Measurements from ENCODE around the gene TM4SF1.

TM4SF1 gene

DNA sequence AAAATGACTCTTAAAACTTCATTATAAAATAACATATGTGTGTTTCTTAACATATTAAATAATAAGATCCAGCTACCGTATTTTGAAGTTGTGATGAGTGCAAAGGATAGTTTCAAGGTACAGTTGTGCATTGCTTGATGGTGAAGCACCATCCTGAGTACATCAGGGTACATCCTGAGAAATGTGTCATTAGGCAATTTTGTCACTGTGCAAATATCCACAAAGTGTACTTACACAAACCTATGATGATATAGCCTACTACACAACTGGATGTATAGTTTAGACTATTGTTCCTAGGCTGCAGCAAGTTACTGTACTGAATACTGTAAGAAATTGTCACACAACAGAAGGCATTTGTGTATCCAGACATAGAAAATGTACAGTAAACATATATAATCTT is 20.8 kb upstream of the TM4SF1 start:
- no peak overlapping the region for H3K4me3 ChIP-seq (ENCODE audit: control insufficient read depth, low read depth, low read length)
- TF ChIP-seq, protein P1, sequence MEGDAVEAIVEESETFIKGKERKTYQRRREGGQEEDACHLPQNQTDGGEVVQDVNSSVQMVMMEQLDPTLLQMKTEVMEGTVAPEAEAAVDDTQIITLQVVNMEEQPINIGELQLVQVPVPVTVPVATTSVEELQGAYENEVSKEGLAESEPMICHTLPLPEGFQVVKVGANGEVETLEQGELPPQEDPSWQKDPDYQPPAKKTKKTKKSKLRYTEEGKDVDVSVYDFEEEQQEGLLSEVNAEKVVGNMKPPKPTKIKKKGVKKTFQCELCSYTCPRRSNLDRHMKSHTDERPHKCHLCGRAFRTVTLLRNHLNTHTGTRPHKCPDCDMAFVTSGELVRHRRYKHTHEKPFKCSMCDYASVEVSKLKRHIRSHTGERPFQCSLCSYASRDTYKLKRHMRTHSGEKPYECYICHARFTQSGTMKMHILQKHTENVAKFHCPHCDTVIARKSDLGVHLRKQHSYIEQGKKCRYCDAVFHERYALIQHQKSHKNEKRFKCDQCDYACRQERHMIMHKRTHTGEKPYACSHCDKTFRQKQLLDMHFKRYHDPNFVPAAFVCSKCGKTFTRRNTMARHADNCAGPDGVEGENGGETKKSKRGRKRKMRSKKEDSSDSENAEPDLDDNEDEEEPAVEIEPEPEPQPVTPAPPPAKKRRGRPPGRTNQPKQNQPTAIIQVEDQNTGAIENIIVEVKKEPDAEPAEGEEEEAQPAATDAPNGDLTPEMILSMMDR (conservative IDR thresholded peaks at IDR 0.05; ENCODE audit: control insufficient read depth, insufficient read depth, low read depth, low read length): no peak
- no peak for DNase-seq (ENCODE audit: low read depth)

DNA sequence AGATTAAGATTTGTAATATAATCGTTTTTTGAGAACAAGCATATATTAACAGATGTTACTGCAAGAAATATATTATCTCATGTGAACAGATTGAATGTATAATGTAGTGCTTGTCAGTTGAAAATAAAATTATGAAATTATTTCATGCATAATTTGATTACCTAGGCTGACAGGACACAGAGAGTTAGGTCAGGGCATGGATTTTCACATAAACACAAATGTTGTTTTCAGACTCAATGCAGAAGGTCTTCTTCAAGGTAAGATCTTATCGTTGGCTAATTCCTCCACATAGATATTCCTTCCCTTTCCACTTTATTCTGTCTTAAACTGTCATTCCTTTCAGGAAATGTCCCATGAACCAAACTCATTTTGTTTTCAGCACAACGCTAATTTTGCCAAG is 20.1 kb upstream of the TM4SF1 start:
- no peak overlapping the region for H3K4me3 ChIP-seq (ENCODE audit: control insufficient read depth, low read depth, low read length)
- no peak for DNase-seq (ENCODE audit: low read depth)
- TF ChIP-seq, protein P1 (conservative IDR thresholded peaks at IDR 0.05; ENCODE audit: control insufficient read depth, insufficient read depth, low read depth, low read length): no peak

DNA sequence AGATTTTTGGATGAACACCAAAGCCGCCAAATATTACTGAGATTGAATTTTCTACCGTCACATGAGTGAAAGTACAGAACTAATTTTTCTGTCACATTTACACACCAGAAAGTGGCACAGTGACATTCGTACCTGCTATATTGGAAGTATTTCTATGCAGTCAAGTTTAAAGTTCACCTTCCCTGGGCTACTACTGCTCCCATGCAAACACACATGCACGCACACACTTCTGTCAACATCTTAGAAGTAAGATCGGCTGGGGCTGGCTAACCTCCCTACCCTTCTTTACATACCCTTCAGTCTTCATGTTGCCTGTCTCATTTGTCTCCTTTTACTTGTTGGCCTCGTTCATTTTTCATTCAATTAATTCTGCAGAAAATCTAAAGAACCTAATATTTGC is 19.0 kb upstream of the TM4SF1 start:
- H3K4me3 ChIP-seq (ENCODE audit: control insufficient read depth, low read depth, low read length): no peak overlapping the region
- no peak for DNase-seq (ENCODE audit: low read depth)
- TF ChIP-seq, protein P1 (conservative IDR thresholded peaks at IDR 0.05; ENCODE audit: control insufficient read depth, insufficient read depth, low read depth, low read length): no peak

DNA sequence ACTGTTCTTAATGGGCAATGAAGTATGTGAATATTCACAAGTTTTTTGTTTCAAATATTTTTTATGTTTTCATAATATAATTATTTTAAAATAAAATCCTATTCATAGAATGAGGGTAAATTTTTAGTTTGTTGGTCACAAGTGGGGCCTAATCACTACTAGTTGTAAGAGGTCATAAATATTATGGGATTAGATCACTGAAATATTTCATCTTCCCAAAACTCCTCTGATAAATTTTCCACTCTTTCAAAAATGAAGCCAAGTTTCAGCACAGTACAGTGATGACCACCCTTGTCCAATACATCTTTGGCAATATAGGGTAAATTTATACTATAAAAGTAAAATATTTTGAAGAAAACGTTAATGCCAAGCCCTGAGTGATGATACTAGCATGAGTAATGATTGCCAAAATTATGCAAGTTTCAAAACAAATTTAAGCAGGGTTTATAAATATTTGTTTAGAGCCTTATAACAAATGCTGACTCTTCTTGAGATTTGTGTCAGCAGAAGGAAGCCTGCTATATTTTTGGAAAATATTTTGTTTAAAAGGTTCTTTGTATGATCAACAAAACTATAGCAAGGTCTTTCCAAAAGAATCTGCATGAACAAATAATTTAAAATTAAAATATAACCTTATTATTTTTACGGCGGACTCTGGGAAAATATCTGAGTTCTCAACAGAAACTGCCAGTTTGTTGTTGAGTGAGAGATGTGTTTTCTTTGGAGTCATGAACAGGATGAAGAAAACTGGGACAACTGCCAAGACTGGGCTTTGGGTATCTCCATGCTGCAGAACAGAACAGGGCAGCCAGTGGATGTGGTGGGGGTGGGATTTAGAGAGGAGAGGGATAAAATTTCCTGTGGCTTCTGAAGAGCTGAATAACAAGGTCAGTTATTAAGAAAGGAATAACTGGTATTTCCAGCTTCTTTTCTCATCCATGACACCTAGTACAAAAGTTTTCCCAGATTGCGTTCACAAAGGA is 17.9 kb upstream of the TM4SF1 start:
- peak; percentile 57 for DNase-seq (ENCODE audit: low read depth)
- H3K4me3 ChIP-seq (ENCODE audit: control insufficient read depth, low read depth, low read length): no peak overlapping the region
- TF ChIP-seq, protein P1 (conservative IDR thresholded peaks at IDR 0.05; ENCODE audit: control insufficient read depth, insufficient read depth, low read depth, low read length): no peak

DNA sequence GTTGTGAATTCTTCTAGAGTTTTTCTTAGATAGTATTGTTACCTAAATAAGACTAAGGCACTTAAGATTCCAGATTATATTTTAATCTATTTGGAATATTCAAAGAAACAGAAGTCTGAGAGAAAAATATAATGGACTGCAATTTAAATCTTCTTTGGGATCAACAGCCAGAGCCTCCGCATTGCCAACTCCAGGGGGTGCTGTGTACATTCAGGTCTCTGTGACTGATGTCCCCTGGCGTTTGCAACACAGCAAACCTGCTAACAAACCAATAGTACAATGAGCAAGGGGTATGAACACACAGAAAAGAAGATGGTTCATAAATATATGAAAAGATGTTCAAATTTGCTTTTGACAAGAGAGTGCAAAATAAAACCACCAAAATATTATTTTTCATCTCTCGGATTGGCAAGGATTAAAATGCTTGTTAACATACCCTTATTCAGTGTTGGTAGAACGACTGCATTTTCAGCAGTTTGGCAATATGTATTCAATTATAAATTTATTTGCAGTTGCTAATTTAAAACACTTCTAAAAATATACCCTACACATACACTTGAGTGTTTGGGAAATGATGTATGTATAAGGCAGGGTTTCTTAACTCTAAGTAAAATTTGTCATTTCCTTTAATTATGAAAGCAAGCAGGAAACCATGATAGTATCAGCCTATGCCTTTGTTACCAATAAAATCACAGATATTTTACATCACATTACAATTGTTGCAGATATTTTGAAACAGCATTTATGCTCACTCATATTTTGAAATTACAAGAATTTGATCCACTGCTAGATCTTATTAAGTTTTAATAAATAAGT is 16.1 kb upstream of the TM4SF1 start:
- TF ChIP-seq, protein P1 (conservative IDR thresholded peaks at IDR 0.05; ENCODE audit: control insufficient read depth, insufficient read depth, low read depth, low read length): peak; percentile 98
- H3K4me3 ChIP-seq (ENCODE audit: control insufficient read depth, low read depth, low read length): no peak overlapping the region
- peak; percentile 83 for DNase-seq (ENCODE audit: low read depth)

DNA sequence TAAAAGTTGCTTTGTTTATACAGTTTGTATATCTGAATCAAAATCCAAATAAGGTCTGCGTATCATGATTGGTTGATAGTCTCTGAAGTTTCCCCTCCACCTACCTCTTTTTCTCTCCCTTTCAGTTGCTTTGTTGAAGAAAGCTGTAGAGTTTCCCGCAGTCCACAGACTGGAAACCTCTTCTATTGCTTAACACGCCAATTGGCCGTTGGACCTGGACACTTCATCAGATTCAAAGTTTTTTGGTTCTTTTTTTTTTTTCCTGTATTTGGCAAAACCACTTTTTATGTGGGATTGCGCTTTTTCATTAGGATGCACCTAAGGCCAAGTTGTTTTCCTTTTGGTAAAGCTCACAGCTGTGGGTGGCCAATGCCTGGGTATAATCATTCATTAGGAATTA is 14.5 kb upstream of the TM4SF1 start:
- DNase-seq (ENCODE audit: low read depth): no peak
- H3K4me3 ChIP-seq (ENCODE audit: control insufficient read depth, low read depth, low read length): no peak overlapping the region
- TF ChIP-seq, protein P1 (conservative IDR thresholded peaks at IDR 0.05; ENCODE audit: control insufficient read depth, insufficient read depth, low read depth, low read length): no peak
